Keratinocyte (primary cell): ENCODE data around the gene TSC22D4. TPM values are rescaled to one million over a fixed set of nuclear protein-coding genes. Genes with fewer than 3 reads are reported as not detected.

ENCODE experiments used
- DNase-seq: peaks from one replicate; pipeline ENCODE4 v3.0.0-alpha.2; 2011; ENCODE audit warnings: low read depth, missing footprints, low spot score
- FAIRE-seq: peaks from 2 replicates; lab custom pipeline; 2011; peaks lifted over from hg19 to GRCh38; lab: Jason Lieb, UNC
- H2AFZ ChIP-seq: 2 replicates; pipeline ENCODE4 v1.6.0; 2012; ENCODE audit warnings: low read length, control low read depth, inconsistent platforms; ENCODE audit not compliant: control insufficient read depth
- H3K27ac ChIP-seq: 2 replicates; pipeline ENCODE4 v1.5.1; 2011; ENCODE audit warnings: low read length; ENCODE audit not compliant: control insufficient read depth, insufficient read depth
- H3K27me3 ChIP-seq: 3 replicates; pipeline ENCODE4 v1.6.0; 2011; ENCODE audit warnings: low read length; ENCODE audit not compliant: control insufficient read depth, insufficient read depth; ENCODE audit errors: extremely low read depth
- H3K36me3 ChIP-seq, 2 experiments: 2 replicates in 1 of 2; 3 replicates in 1 of 2; pipeline ENCODE4 v1.5.1; 2011; ENCODE audit warnings: low read length in 2 of 2, mild to moderate bottlenecking in 1 of 2; ENCODE audit not compliant: control insufficient read depth in 2 of 2, insufficient read depth in 2 of 2; ENCODE audit errors: extremely low read depth in 1 of 2
- H3K4me1 ChIP-seq: 3 replicates; pipeline ENCODE4 v1.5.1; 2011; ENCODE audit warnings: low read length; ENCODE audit not compliant: control insufficient read depth, insufficient read depth; ENCODE audit errors: extremely low read depth
- H3K4me2 ChIP-seq: 3 replicates; pipeline ENCODE4 v1.6.0; 2011; ENCODE audit warnings: low read depth, low read length; ENCODE audit not compliant: control insufficient read depth, insufficient read depth; ENCODE audit errors: extremely low read depth
- H3K4me3 ChIP-seq, 3 experiments: fragments of 200-600 bp in 1 of 3; sonication (generic) in 1 of 3; 2 replicates in 2 of 3; 3 replicates in 1 of 3; pipeline ENCODE4 v1.5.1; 2011 to 2016; ENCODE audit warnings: low read length in 3 of 3, mild to moderate bottlenecking in 3 of 3, control low read depth in 2 of 3, inconsistent platforms in 1 of 3, low read depth in 1 of 3, mixed read lengths in 1 of 3, mixed run types in 1 of 3, moderate library complexity in 1 of 3; ENCODE audit not compliant: control insufficient read depth in 2 of 3, insufficient read depth in 2 of 3; ENCODE audit errors: extremely low read depth in 1 of 3
- H3K79me2 ChIP-seq: 2 replicates; pipeline ENCODE4 v1.6.0; 2012; ENCODE audit warnings: low read length; ENCODE audit not compliant: control insufficient read depth, insufficient read depth
- H3K9ac ChIP-seq: 3 replicates; pipeline ENCODE4 v1.6.0; 2011; ENCODE audit warnings: low read length; ENCODE audit not compliant: control insufficient read depth, insufficient read depth; ENCODE audit errors: extremely low read depth
- H3K9me1 ChIP-seq: 3 replicates; pipeline ENCODE4 v1.6.0; 2011; ENCODE audit warnings: low read length; ENCODE audit not compliant: control insufficient read depth, insufficient read depth; ENCODE audit errors: extremely low read depth
- H3K9me3 ChIP-seq: 2 replicates; pipeline ENCODE4 v1.5.1; 2012; ENCODE audit warnings: low read depth, low read length; ENCODE audit not compliant: control insufficient read depth
- H4K20me1 ChIP-seq: 3 replicates; pipeline ENCODE4 v1.6.0; 2011; ENCODE audit warnings: low read length; ENCODE audit not compliant: control insufficient read depth, insufficient read depth; ENCODE audit errors: extremely low read depth
- EZH2 ChIP-seq: IDR thresholded peaks from one replicate; pipeline ENCODE4 v1.6.1; 2012; ENCODE audit warnings: inconsistent platforms, mild to moderate bottlenecking, low read length, moderate library complexity
- dilution Hi-C: fragments of 300-500 bp; cut with MboI; formaldehyde crosslinking; loops from one replicate; pipeline ENCODE4 v1.7.0; 2020; ENCODE audit warnings: low sequenced_read_pairs; ENCODE audit not compliant: extremely low pct_ligation_motif_present
- polyA plus RNA-seq, 5 experiments: library from polyadenylated mRNA; depleted of rRNA in 3 of 5; stranded (reverse) in 3 of 5; stranded (forward) in 1 of 5; unstranded in 1 of 5; fragments of >200 nt; gene quantifications; 1 replicate in 1 of 5; 2 replicates in 3 of 5; 3 replicates in 1 of 5; pipeline versions ENCODE4 v1.2.1 to v1.2.3, GENCODE V29; 2011 to 2012; ENCODE audit warnings: missing spikeins in 2 of 5, low read depth in 1 of 5, low replicate concordance in 1 of 5
- TF ChIP-seq, protein P1 (sequence below), 3 experiments: IDR thresholded peaks in 1 of 3; conservative IDR thresholded peaks in 1 of 3; optimal IDR thresholded peaks in 1 of 3; 2 replicates in 2 of 3; 3 replicates in 1 of 3; pipeline versions ENCODE3 to v1.5.1; 2011; ENCODE audit warnings: low read length in 3 of 3, mild to moderate bottlenecking in 3 of 3, moderate library complexity in 2 of 3, control low read depth in 1 of 3, inconsistent platforms in 1 of 3; ENCODE audit not compliant: insufficient read depth in 2 of 3; ENCODE audit errors: extremely low read depth in 1 of 3

Gene TSC22D4
- polyA plus RNA-seq, 1 donor (not counting 4 experiments of a cell fraction or from before 2014, with no cell fraction given), result 8.4 TPM

DNA sequence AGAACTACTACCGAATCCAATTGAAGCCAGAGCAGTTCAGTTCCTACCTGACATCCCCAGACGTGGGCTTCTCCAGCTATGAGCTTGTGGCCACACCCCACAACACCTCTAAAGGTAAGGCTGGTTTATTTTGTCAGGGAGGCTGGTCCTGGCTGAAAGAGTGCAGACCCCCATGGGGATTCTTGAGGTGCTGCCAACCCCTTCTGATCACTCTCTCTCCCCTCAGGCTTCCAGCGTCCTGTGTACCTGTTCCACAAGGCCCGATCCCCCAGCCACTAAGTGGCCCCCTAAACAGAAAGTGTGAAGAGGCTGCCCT lies 45.8 kb downstream of the TSC22D4 start:
- Histone ChIP-seq H3K27me3 (no peaks in the 10 kb centered on the region), H3K9ac (no peak overlapping the region), H3K4me3 (no peak overlapping the region), H3K9me1 (peaks cover 3% of the 10 kb centered on the region), H3K27ac (no peak overlapping the region), H3K79me2 (peaks cover 53% of the 10 kb centered on the region), H3K9me3 (no peaks in the 10 kb centered on the region), H4K20me1 (peaks cover 4% of the 10 kb centered on the region), H3K4me2 (no peak overlapping the region), H3K4me1 (peaks cover 26% of the 10 kb centered on the region), H3K36me3 (peaks cover 9 to 40% of the 10 kb centered on the region in 2 experiments), H2AFZ (no peak overlapping the region)
- DNase-seq (no peak), FAIRE-seq (no peak)
- no peak for TF ChIP-seq EZH2
- TF ChIP-seq, protein P1, sequence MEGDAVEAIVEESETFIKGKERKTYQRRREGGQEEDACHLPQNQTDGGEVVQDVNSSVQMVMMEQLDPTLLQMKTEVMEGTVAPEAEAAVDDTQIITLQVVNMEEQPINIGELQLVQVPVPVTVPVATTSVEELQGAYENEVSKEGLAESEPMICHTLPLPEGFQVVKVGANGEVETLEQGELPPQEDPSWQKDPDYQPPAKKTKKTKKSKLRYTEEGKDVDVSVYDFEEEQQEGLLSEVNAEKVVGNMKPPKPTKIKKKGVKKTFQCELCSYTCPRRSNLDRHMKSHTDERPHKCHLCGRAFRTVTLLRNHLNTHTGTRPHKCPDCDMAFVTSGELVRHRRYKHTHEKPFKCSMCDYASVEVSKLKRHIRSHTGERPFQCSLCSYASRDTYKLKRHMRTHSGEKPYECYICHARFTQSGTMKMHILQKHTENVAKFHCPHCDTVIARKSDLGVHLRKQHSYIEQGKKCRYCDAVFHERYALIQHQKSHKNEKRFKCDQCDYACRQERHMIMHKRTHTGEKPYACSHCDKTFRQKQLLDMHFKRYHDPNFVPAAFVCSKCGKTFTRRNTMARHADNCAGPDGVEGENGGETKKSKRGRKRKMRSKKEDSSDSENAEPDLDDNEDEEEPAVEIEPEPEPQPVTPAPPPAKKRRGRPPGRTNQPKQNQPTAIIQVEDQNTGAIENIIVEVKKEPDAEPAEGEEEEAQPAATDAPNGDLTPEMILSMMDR (optimal IDR thresholded peaks at IDR 0.05 in 1 of 3, IDR thresholded peaks at IDR 0.05 in 1 of 3, conservative IDR thresholded peaks at IDR 0.05 in 1 of 3; ENCODE audit: extremely low read depth in 1 of 3, insufficient read depth in 2 of 3, low read length in 3 of 3), result no peak
- dilution Hi-C loops, result no loop called here

DNA sequence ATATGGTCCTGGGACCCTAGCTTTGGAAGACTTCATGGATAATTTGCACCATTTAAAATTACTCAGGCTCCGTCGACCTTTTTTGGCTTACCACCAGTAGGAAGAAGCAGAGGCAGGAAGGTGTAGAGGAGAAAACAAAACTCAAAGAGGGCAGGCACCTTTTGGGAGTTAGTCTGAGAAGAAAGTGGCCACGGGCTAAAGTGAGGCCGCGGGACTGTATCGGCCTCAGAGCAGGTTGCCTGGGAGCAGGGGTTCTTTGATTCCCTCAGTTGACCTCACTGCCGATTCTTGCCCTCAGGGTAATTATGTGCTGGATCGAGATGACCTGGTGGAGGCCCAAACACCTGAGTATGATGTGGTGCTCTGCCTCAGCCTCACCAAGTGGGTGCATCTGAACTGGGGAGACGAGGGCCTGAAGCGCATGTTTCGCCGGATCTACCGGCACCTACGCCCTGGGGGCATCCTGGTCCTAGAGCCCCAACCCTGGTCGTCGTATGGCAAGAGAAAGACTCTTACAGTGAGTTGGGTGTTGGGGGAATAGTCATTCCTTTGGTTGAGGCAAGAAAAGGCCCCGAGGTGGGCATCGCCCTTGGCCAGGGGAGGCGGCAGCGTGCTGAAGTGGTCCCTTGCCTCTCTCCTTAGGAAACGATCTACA lies 46.3 kb downstream of the TSC22D4 start:
- Histone ChIP-seq H3K9me1 (peaks cover 3% of the 10 kb centered on the region), H3K36me3 (peaks cover 9 to 40% of the 10 kb centered on the region in 2 experiments), H3K4me1 (peaks cover 30% of the 10 kb centered on the region), H3K79me2 (peaks cover 53% of the 10 kb centered on the region), H3K27ac (no peak overlapping the region), H3K4me2 (peak overlapping the region; percentile 22), H3K4me3 (no peak overlapping the region), H4K20me1 (peaks cover 4% of the 10 kb centered on the region), H3K9ac (no peak overlapping the region), H3K27me3 (no peaks in the 10 kb centered on the region), H2AFZ (no peak overlapping the region), H3K9me3 (no peaks in the 10 kb centered on the region)
- dilution Hi-C loops, result no loop called here
- DNase-seq (no peak), FAIRE-seq (no peak)
- TF ChIP-seq, protein P1 (optimal IDR thresholded peaks at IDR 0.05 in 1 of 3, IDR thresholded peaks at IDR 0.05 in 1 of 3, conservative IDR thresholded peaks at IDR 0.05 in 1 of 3; ENCODE audit: extremely low read depth in 1 of 3, insufficient read depth in 2 of 3, low read length in 3 of 3), result no peak
- no peak for TF ChIP-seq EZH2
